Measurements from ENCODE around the gene CCNJL.

DNA sequence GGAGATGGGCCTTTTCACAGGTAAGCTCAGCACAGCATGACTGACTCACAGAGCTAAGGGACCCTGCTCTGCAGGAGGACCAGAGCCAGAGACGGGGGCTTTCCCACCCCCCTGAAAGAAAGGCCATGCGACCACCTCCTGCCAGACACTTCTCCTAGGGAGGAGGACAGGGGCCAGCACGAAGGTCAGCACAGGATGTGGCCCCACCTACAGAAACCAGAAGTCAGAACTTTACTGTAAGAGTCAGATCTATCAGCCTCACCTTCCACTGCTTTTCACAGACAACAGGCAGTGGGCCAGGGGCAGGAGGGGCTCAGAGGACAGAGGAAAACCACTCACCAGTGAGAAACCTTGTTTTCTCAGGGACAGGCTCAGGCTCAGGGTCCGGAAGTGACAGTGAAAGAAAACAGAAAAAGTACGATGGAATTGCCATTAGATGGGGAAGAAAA is 37.9 kb downstream of the CCNJL start:
- TF ChIP-seq, protein P1, sequence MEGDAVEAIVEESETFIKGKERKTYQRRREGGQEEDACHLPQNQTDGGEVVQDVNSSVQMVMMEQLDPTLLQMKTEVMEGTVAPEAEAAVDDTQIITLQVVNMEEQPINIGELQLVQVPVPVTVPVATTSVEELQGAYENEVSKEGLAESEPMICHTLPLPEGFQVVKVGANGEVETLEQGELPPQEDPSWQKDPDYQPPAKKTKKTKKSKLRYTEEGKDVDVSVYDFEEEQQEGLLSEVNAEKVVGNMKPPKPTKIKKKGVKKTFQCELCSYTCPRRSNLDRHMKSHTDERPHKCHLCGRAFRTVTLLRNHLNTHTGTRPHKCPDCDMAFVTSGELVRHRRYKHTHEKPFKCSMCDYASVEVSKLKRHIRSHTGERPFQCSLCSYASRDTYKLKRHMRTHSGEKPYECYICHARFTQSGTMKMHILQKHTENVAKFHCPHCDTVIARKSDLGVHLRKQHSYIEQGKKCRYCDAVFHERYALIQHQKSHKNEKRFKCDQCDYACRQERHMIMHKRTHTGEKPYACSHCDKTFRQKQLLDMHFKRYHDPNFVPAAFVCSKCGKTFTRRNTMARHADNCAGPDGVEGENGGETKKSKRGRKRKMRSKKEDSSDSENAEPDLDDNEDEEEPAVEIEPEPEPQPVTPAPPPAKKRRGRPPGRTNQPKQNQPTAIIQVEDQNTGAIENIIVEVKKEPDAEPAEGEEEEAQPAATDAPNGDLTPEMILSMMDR (conservative IDR thresholded peaks at IDR 0.05; ENCODE audit: low read depth, low read length), result no peak
- TF ChIP-seq EZH2 (IDR thresholded peaks at IDR 0.05; ENCODE audit: borderline replicate concordance, low read depth, low read length, poor library complexity, severe bottlenecking), result no peak
